OCI-LY3 (cell line): ENCODE data around the gene FAM117B.

ENCODE experiments used
- H2AFZ ChIP-seq: fragments of 200-600, 300-600 bp; shearing (Covaris generic); 2 replicates; pipeline ENCODE4 v1.6.0; 2014; ENCODE audit warnings: antibody characterized with exemption, low read depth, low read length
- H3K27ac ChIP-seq: fragments of 200-600, 300-600 bp; sonication (generic); 2 replicates; pipeline ENCODE4 v1.5.1; 2014; ENCODE audit warnings: mild to moderate bottlenecking, low read length, moderate library complexity, mixed read lengths
- H3K27me3 ChIP-seq: fragments of 200-600, 300-600 bp; sonication (generic); 2 replicates; pipeline ENCODE4 v1.6.1; 2014; ENCODE audit warnings: low read depth, low read length, mixed read lengths
- H3K36me3 ChIP-seq: fragments of 200-600, 300-600 bp; sonication (generic); replicated peaks from 2 replicates; pipeline ENCODE3; 2014; ENCODE audit warnings: low read depth, low read length, mixed read lengths
- H3K4me1 ChIP-seq: fragments of 300-600, 200-600 bp; sonication (generic); 2 replicates; pipeline ENCODE4 v1.6.1; 2014; ENCODE audit warnings: low read length, mixed read lengths
- H3K4me2 ChIP-seq: fragments of 200-600, 300-600 bp; sonication (generic); 2 replicates; pipeline ENCODE4 v1.6.1; 2014; ENCODE audit warnings: low read length, mixed read lengths
- H3K4me3 ChIP-seq: fragments of 300-600, 200-600 bp; sonication (generic); 2 replicates; pipeline ENCODE4 v1.5.1; 2014; ENCODE audit warnings: antibody characterized with exemption, mild to moderate bottlenecking, low read length, moderate library complexity
- H3K79me2 ChIP-seq: fragments of 300-600, 200-600 bp; shearing (Covaris generic); 2 replicates; pipeline ENCODE4 v1.6.1; 2014; ENCODE audit warnings: mild to moderate bottlenecking, low read length, mixed read lengths
- H3K9ac ChIP-seq: fragments of 300-600, 200-600 bp; shearing (Covaris generic); 2 replicates; pipeline ENCODE4 v1.6.0; 2014; ENCODE audit warnings: mild to moderate bottlenecking, low read length, moderate library complexity
- H3K9me3 ChIP-seq: fragments of 200-600, 300-600 bp; shearing (Covaris generic); 2 replicates; pipeline ENCODE4 v1.6.1; 2014; ENCODE audit warnings: low read length, mixed read lengths; ENCODE audit not compliant: insufficient read depth
- H4K20me1 ChIP-seq: fragments of 200-600, 300-600 bp; sonication (generic); 2 replicates; pipeline ENCODE4 v1.6.1; 2016; ENCODE audit warnings: low read length, mixed read lengths; ENCODE audit not compliant: insufficient read depth
- EZH2phosphoT487 ChIP-seq: fragments of 200-600 bp; shearing (Covaris generic); IDR thresholded peaks from 2 replicates; pipeline ENCODE4 v1.6.1; 2018; ENCODE audit warnings: antibody characterized with exemption, mixed run types, low read depth
- TF ChIP-seq, protein P1 (sequence below): fragments of 200-600, 300-600 bp; sonication (generic); IDR thresholded peaks from 2 replicates; pipeline ENCODE4 v1.5.1; 2014; ENCODE audit warnings: antibody characterized with exemption, low read length, low read depth

The FAM117B gene

DNA sequence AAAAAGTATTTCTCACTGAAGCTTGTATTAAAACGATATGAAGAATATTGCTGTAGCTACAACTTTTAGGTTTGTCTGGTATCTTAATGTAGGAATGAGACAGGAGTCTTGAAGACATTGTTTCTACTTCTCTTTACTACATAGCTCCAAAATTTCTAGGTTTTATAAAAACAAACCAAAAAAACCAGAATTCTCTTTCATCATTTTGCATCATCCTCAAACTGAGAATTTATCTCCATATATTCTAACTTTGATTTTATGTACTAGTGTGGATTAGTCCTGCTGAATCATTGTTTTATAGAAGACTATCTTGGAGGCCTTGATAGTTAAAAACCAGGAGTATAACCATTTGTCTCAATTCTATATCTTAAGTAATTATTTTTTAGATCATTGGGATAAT, 136.6 kb downstream of the FAM117B start:
- TF ChIP-seq, protein P1, sequence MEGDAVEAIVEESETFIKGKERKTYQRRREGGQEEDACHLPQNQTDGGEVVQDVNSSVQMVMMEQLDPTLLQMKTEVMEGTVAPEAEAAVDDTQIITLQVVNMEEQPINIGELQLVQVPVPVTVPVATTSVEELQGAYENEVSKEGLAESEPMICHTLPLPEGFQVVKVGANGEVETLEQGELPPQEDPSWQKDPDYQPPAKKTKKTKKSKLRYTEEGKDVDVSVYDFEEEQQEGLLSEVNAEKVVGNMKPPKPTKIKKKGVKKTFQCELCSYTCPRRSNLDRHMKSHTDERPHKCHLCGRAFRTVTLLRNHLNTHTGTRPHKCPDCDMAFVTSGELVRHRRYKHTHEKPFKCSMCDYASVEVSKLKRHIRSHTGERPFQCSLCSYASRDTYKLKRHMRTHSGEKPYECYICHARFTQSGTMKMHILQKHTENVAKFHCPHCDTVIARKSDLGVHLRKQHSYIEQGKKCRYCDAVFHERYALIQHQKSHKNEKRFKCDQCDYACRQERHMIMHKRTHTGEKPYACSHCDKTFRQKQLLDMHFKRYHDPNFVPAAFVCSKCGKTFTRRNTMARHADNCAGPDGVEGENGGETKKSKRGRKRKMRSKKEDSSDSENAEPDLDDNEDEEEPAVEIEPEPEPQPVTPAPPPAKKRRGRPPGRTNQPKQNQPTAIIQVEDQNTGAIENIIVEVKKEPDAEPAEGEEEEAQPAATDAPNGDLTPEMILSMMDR, result no peak
- TF ChIP-seq EZH2phosphoT487, result no peak
- H3K27me3 ChIP-seq, result no peaks in the 10 kb centered on the region
- no peaks in the 10 kb centered on the region for H3K4me1 ChIP-seq
- no peak overlapping the region for H3K4me3 ChIP-seq
- no peak overlapping the region for H3K4me2 ChIP-seq
- H3K9ac ChIP-seq, result no peak overlapping the region
- peaks cover 13% of the 10 kb centered on the region for H3K36me3 ChIP-seq
- no peaks in the 10 kb centered on the region for H3K9me3 ChIP-seq
- H4K20me1 ChIP-seq, result no peaks in the 10 kb centered on the region
- H3K27ac ChIP-seq, result no peak overlapping the region
- no peak overlapping the region for H2AFZ ChIP-seq
- H3K79me2 ChIP-seq, result no peaks in the 10 kb centered on the region

GRCh38 chr2:202771741-202772460, 137.1 kb downstream of the FAM117B start:
- Histone ChIP-seq H3K4me2 (no peak overlapping the region), H4K20me1 (no peaks in the 10 kb centered on the region), H3K79me2 (no peaks in the 10 kb centered on the region), H3K9me3 (no peaks in the 10 kb centered on the region), H3K27me3 (no peaks in the 10 kb centered on the region), H3K4me3 (no peak overlapping the region), H2AFZ (no peak overlapping the region), H3K9ac (no peak overlapping the region), H3K27ac (no peak overlapping the region), H3K36me3 (peaks cover 9% of the 10 kb centered on the region), H3K4me1 (no peaks in the 10 kb centered on the region)
- TF ChIP-seq, protein P1, result no peak
- TF ChIP-seq EZH2phosphoT487, result no peak

DNA sequence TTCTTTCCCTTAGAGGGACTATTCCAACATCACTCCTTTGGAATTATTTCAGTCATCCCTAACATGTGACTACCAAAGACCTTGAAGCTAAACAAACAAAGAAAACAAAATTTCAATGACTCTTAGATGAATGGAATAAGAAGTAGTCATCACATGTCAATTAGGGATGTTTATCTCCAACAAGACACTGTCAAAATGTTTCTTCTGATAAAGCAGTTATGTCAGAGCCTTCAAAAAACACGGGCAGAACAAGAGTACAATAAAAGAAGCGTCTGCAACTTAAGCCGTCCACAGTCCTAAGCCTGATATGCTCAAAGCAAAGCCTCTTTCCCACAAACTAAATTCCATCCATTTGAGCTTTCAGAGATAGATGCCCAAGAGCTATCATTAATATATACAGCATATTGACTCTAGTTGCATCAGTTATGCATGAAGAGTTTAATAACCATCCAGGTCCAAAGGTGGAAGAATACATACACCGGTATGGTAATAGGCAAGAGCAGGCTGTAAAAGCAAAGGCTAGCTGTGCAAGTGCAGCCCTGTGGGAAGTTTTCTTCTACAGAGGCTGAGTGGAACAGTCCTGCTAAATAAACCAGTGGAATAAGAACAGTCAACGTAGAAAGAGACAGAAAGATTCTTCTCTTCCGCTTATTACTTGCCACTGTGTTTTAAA, 138.7 kb downstream of the FAM117B start:
- no peak overlapping the region for H3K9ac ChIP-seq
- H3K36me3 ChIP-seq, result peaks cover 14% of the 10 kb centered on the region
- no peaks in the 10 kb centered on the region for H4K20me1 ChIP-seq
- H3K4me3 ChIP-seq, result no peak overlapping the region
- H3K27ac ChIP-seq, result no peak overlapping the region
- no peak overlapping the region for H3K4me2 ChIP-seq
- TF ChIP-seq EZH2phosphoT487, result no peak
- TF ChIP-seq, protein P1, result no peak
- no peaks in the 10 kb centered on the region for H3K9me3 ChIP-seq
- no peak overlapping the region for H2AFZ ChIP-seq
- no peaks in the 10 kb centered on the region for H3K79me2 ChIP-seq
- peaks cover 6% of the 10 kb centered on the region for H3K4me1 ChIP-seq
- no peaks in the 10 kb centered on the region for H3K27me3 ChIP-seq

DNA sequence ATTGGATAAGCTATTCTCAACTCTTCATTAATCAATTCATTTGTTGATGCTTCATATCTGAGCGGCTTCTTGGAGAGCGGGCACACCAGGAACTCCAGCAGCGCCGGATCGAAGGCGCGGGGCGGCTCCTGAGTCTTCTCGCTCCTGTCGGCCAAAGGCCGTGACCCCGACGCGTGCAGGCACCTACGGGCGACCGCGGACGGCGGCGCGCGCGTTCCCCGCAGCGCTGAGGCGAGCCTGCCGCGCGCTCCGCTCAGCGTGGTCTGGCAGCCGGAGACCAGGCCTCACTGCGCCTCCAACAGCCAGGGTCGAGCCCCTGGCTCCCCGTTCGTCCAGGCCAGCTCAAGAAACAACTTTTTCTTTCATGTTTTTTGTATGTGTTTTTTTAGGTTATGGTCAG, 139.3 kb downstream of the FAM117B start:
- Histone ChIP-seq H3K4me3 (no peak overlapping the region), H3K27me3 (no peaks in the 10 kb centered on the region), H3K9ac (no peak overlapping the region), H3K9me3 (no peaks in the 10 kb centered on the region), H2AFZ (no peak overlapping the region), H3K36me3 (peaks cover 19% of the 10 kb centered on the region), H3K4me2 (no peak overlapping the region), H3K79me2 (no peaks in the 10 kb centered on the region), H3K4me1 (peaks cover 12% of the 10 kb centered on the region), H4K20me1 (no peaks in the 10 kb centered on the region; the same call in 1 of the 2 replicates), H3K27ac (no peak overlapping the region)
- TF ChIP-seq, protein P1, result no peak
- no peak for TF ChIP-seq EZH2phosphoT487
